Endothelial cell of umbilical vein (primary cell): ENCODE results near the gene CCDC186. TPM values are rescaled to one million over a fixed set of nuclear protein-coding genes. Genes with fewer than 3 reads are reported as not detected.

Source experiments
- BruUV-seq: library from RNA; stranded (reverse); fragments of 400-500 nt; replicated peaks from 2 replicates; lab custom pipeline; 2021; lab: Mats Ljungman, UMichigan
- CTCF ChIA-PET: fragments of 300-600, 350-600 bp; sonication (Branson Sonifier 250); formaldehyde crosslinking; loops from one replicate; lab custom pipeline; 2021; ENCODE audit warnings: antibody characterized with exemption, inconsistent platforms; lab: Charles Lee
- POLR2A ChIA-PET: fragments of 300-600, 350-600 bp; sonication (Branson Sonifier 250); formaldehyde crosslinking; loops from one replicate; lab custom pipeline; 2021; ENCODE audit warnings: antibody characterized with exemption, inconsistent platforms; lab: Charles Lee
- DNase-seq: peaks from one replicate; pipeline ENCODE4 v3.0.0-alpha.2; 2011; ENCODE audit warnings: low read depth, low spot score
- FAIRE-seq: peaks from 2 replicates; lab custom pipeline; 2011; peaks lifted over from hg19 to GRCh38; lab: Jason Lieb, UNC
- H2AFZ ChIP-seq: 2 replicates; pipeline ENCODE4 v1.6.0; 2012; ENCODE audit warnings: low read depth, low read length, control low read depth, inconsistent platforms
- H3K27ac ChIP-seq: 2 replicates; pipeline ENCODE4 v1.5.1; 2011; ENCODE audit warnings: low read depth, mild to moderate bottlenecking, control low read depth, low read length, moderate library complexity; ENCODE audit not compliant: insufficient read depth
- H3K27me3 ChIP-seq, 2 experiments: 2 replicates each; pipeline versions ENCODE4 v1.6.0 to v1.6.1; 2011; ENCODE audit warnings: low read length in 2 of 2, mixed read lengths in 1 of 2; ENCODE audit not compliant: control insufficient read depth in 2 of 2, insufficient read depth in 2 of 2
- H3K36me3 ChIP-seq, 2 experiments: 2 replicates in 1 of 2; 3 replicates in 1 of 2; pipeline ENCODE4 v1.5.1; 2011; ENCODE audit warnings: low read length in 2 of 2, mild to moderate bottlenecking in 1 of 2, moderate library complexity in 1 of 2; ENCODE audit not compliant: control insufficient read depth in 2 of 2, insufficient read depth in 2 of 2; ENCODE audit errors: extremely low read depth in 1 of 2
- H3K4me1 ChIP-seq: 3 replicates; pipeline ENCODE4 v1.5.1; 2011; ENCODE audit warnings: mild to moderate bottlenecking, low read length; ENCODE audit not compliant: control insufficient read depth, insufficient read depth; ENCODE audit errors: extremely low read depth
- H3K4me2 ChIP-seq: 2 replicates; pipeline ENCODE4 v1.6.1; 2011; ENCODE audit warnings: low read length, control low read depth, mixed read lengths; ENCODE audit not compliant: insufficient read depth
- H3K4me3 ChIP-seq, 3 experiments: fragments of 200-600 bp in 1 of 3; sonication (generic), shearing (Covaris generic) in 1 of 3; replicated peaks in 1 of 3; 2 replicates each; pipeline ENCODE4 v1.5.1; 2011 to 2016; ENCODE audit warnings: control low read depth in 3 of 3, low read length in 3 of 3, mild to moderate bottlenecking in 2 of 3, inconsistent platforms in 1 of 3, low read depth in 1 of 3, moderate library complexity in 1 of 3; ENCODE audit not compliant: insufficient read depth in 1 of 3
- H3K79me2 ChIP-seq: 2 replicates; pipeline ENCODE4 v1.6.0; 2012; ENCODE audit warnings: low read length, inconsistent platforms; ENCODE audit not compliant: control insufficient read depth, insufficient read depth
- H3K9ac ChIP-seq: replicated peaks from 2 replicates; pipeline ENCODE3; 2011; ENCODE audit warnings: low read length, control low read depth; ENCODE audit not compliant: insufficient read depth; ENCODE audit errors: extremely low read depth
- H3K9me1 ChIP-seq: replicated peaks from 3 replicates; pipeline ENCODE4 v1.6.0; 2011; ENCODE audit warnings: mild to moderate bottlenecking, low read length; ENCODE audit not compliant: control insufficient read depth, insufficient read depth; ENCODE audit errors: extremely low read depth
- H3K9me3 ChIP-seq: replicated peaks from 2 replicates; pipeline ENCODE4 v1.5.1; 2012; ENCODE audit warnings: low read length, inconsistent platforms; ENCODE audit not compliant: control insufficient read depth, insufficient read depth
- H4K20me1 ChIP-seq: replicated peaks from 2 replicates; pipeline ENCODE3; 2011; ENCODE audit warnings: mild to moderate bottlenecking, low read length; ENCODE audit not compliant: control insufficient read depth, insufficient read depth; ENCODE audit errors: extremely low read depth
- EZH2 ChIP-seq: IDR thresholded peaks from 2 replicates; pipeline ENCODE4 v1.6.1; 2012; ENCODE audit warnings: borderline replicate concordance, low read depth, mild to moderate bottlenecking, moderate library complexity, low read length, inconsistent platforms; ENCODE audit not compliant: severe bottlenecking
- FOS ChIP-seq: IDR thresholded peaks from 2 replicates; pipeline ENCODE4 v1.6.1; 2011; ENCODE audit warnings: mild to moderate bottlenecking, low read length, moderate library complexity, borderline replicate concordance; ENCODE audit not compliant: insufficient read depth
- GATA2 ChIP-seq: IDR thresholded peaks from 2 replicates; pipeline ENCODE4 v1.7.0; 2011; ENCODE audit warnings: low read depth, mild to moderate bottlenecking, moderate library complexity, mixed read lengths, low read length; ENCODE audit not compliant: insufficient read length, insufficient read depth
- JUN ChIP-seq: IDR thresholded peaks from 2 replicates; pipeline ENCODE4 v1.6.1; 2011; ENCODE audit warnings: borderline replicate concordance, low read depth; ENCODE audit not compliant: insufficient read length, insufficient read depth
- MAX ChIP-seq: IDR thresholded peaks from 2 replicates; pipeline ENCODE4 v1.6.1; 2011; ENCODE audit not compliant: insufficient read depth, insufficient read length
- MYC ChIP-seq: IDR thresholded peaks from one replicate; pipeline ENCODE4 v1.6.1; 2011; ENCODE audit warnings: mild to moderate bottlenecking, low read depth, low read length
- POLR2A ChIP-seq: IDR thresholded peaks from 2 replicates; pipeline ENCODE4 v1.6.1; 2012; ENCODE audit warnings: low read depth, mild to moderate bottlenecking, control low read depth, low read length
- POLR2AphosphoS5 ChIP-seq: IDR thresholded peaks from 2 replicates; pipeline ENCODE4 v1.6.1; 2012; ENCODE audit warnings: low read depth, mild to moderate bottlenecking, control low read depth, low read length, moderate library complexity; ENCODE audit not compliant: insufficient read depth
- dilution Hi-C: fragments of 300-500 bp; cut with MboI; formaldehyde crosslinking; loops from one replicate; pipeline ENCODE4 v1.15.0; 2019; ENCODE audit warnings: low sequenced_read_pairs; ENCODE audit not compliant: extremely low pct_ligation_motif_present
- intact Hi-C: fragments of 100-400 bp; cut with micrococcal nuclease; formaldehyde crosslinking; loops from one replicate; pipeline ENCODE4 v1.10.0; 2022
- polyA plus RNA-seq, 4 experiments: library from polyadenylated mRNA; depleted of rRNA in 3 of 4; stranded (reverse) in 3 of 4; unstranded in 1 of 4; fragments of >200 nt; gene quantifications; 2 replicates each; pipeline versions ENCODE4 v1.2.1 to v1.2.3, GENCODE V29; 2011 to 2012; ENCODE audit warnings: missing spikeins in 1 of 4
- total RNA-seq: library from RNA; stranded (reverse); gene quantifications from 2 replicates; pipeline ENCODE4 v1.2.3, GENCODE V29; 2021
- TF ChIP-seq, protein P1 (sequence below), 2 donors: IDR thresholded peaks; 1 replicate in 1 of 2; 2 replicates in 1 of 2; pipeline ENCODE4 v1.5.1; 2011; ENCODE audit warnings: low read length in 2 of 2, mild to moderate bottlenecking in 2 of 2, moderate library complexity in 2 of 2, control low read depth in 1 of 2, inconsistent platforms in 1 of 2, low read depth in 1 of 2; ENCODE audit not compliant: insufficient read depth in 1 of 2; ENCODE audit errors: extremely low read depth in 1 of 2

The CCDC186 gene
- total and polyA plus RNA-seq, 2 donors (not counting 3 experiments of a cell fraction or from before 2014, with no cell fraction given): 1.8 to 13.4 TPM

GRCh38 chr10:114195079-114195478 is 21.1 kb upstream of the CCDC186 start:
- no peaks in the 10 kb centered on the region for H3K27me3 ChIP-seq
- H4K20me1 ChIP-seq: no peaks in the 10 kb centered on the region
- intact Hi-C loops (no loop called here), dilution Hi-C loops (no loop called here)
- no peaks in the 10 kb centered on the region for H3K36me3 ChIP-seq
- no peak overlapping the region for H3K9ac ChIP-seq
- CTCF ChIA-PET: no interaction called here
- H3K4me1 ChIP-seq: no peaks in the 10 kb centered on the region
- no peak overlapping the region for H3K4me3 ChIP-seq
- FAIRE-seq: no peak
- no peak overlapping the region for H3K4me2 ChIP-seq
- no peaks in the 10 kb centered on the region for H3K79me2 ChIP-seq
- no peaks in the 10 kb centered on the region for H3K9me3 ChIP-seq
- TF ChIP-seq POLR2AphosphoS5: no peak
- no peak for TF ChIP-seq MYC
- no peak for TF ChIP-seq FOS
- TF ChIP-seq GATA2: no peak
- TF ChIP-seq, protein P1, sequence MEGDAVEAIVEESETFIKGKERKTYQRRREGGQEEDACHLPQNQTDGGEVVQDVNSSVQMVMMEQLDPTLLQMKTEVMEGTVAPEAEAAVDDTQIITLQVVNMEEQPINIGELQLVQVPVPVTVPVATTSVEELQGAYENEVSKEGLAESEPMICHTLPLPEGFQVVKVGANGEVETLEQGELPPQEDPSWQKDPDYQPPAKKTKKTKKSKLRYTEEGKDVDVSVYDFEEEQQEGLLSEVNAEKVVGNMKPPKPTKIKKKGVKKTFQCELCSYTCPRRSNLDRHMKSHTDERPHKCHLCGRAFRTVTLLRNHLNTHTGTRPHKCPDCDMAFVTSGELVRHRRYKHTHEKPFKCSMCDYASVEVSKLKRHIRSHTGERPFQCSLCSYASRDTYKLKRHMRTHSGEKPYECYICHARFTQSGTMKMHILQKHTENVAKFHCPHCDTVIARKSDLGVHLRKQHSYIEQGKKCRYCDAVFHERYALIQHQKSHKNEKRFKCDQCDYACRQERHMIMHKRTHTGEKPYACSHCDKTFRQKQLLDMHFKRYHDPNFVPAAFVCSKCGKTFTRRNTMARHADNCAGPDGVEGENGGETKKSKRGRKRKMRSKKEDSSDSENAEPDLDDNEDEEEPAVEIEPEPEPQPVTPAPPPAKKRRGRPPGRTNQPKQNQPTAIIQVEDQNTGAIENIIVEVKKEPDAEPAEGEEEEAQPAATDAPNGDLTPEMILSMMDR (IDR thresholded peaks at IDR 0.05; ENCODE audit: extremely low read depth in 1 of 2, insufficient read depth in 1 of 2, low read depth in 1 of 2, low read length in 2 of 2): no peak
- no peak for TF ChIP-seq JUN
- TF ChIP-seq MAX: no peak
- no peak for TF ChIP-seq EZH2
- TF ChIP-seq POLR2A: no peak
- no peak overlapping the region for H2AFZ ChIP-seq
- no peak overlapping the region for H3K27ac ChIP-seq
- DNase-seq: no peak
- POLR2A ChIA-PET: no interaction called here
- no TSS peak for BruUV-seq
- H3K9me1 ChIP-seq: no peaks in the 10 kb centered on the region
